Panc1 (cell line): Measurements from ENCODE around the gene ZCCHC14.

Source experiments
- CTCF ChIP-seq: fragments of 450-650 bp; IDR thresholded peaks from 2 replicates; pipeline ENCODE4 v1.5.1; 2017; ENCODE audit warnings: mild to moderate bottlenecking
- POLR2AphosphoS5 ChIP-seq: IDR thresholded peaks from 2 replicates; pipeline ENCODE4 v1.6.1; 2012; ENCODE audit warnings: mild to moderate bottlenecking, low read depth, low read length, moderate library complexity
- REST ChIP-seq, 2 experiments: IDR thresholded peaks; 2 replicates each; pipeline ENCODE4 v1.6.1; 2011 to 2012; ENCODE audit warnings: low read depth in 2 of 2, control low read depth in 1 of 2, low read length in 1 of 2, mild to moderate bottlenecking in 1 of 2, moderate library complexity in 1 of 2; ENCODE audit not compliant: insufficient read depth in 1 of 2
- SIN3A ChIP-seq: IDR thresholded peaks from 2 replicates; pipeline ENCODE4 v1.6.1; 2012; ENCODE audit warnings: low read depth, mild to moderate bottlenecking, low read length, moderate library complexity, borderline replicate concordance; ENCODE audit not compliant: insufficient read depth

- TF ChIP-seq CTCF (no peak), POLR2AphosphoS5 (no peak), SIN3A (no peak), REST (IDR thresholded peaks at IDR 0.05; ENCODE audit: insufficient read depth in 1 of 2, low read depth in 2 of 2, low read length in 1 of 2) (no peak)
These were observed 38.4 kb downstream of the ZCCHC14 start for GRCh38 chr16:87454391-87454790.
